Pancreas (tissue), 10 donors: Measurements from ENCODE around the gene AFF1. TPM values are rescaled to one million over a fixed set of nuclear protein-coding genes. Genes with fewer than 3 reads are reported as not detected.

Source experiments
- ATAC-seq, 4 donors: fragments of 200-7000 bp; cut with Tn5 transposase; one replicate each; pipeline versions ENCODE4 v1.8.0 to v1.9.1; 2020; ENCODE audit warnings: mild to moderate bottlenecking in 4 of 4, moderate library complexity in 4 of 4
- DNase-seq, 6 donors: peaks; one replicate each; pipeline ENCODE4 v3.0.0-alpha.2; 2020
- FAIRE-seq: peaks from 2 replicates; lab custom pipeline; 2012; peaks lifted over from hg19 to GRCh38; lab: Jason Lieb, UNC
- H3K27ac ChIP-seq, 4 donors: fragments of 200-600 bp; sonication (generic); 1 replicate in 3 of 4; 2 replicates in 1 of 4; pipeline versions ENCODE4 v1.5.0 to v1.8.0; 2020
- H3K27me3 ChIP-seq, 4 donors: fragments of 200-600 bp; one replicate each; pipeline ENCODE4 v1.8.0; 2021
- H3K36me3 ChIP-seq, 3 donors: fragments of 200-600 bp; sonication (generic) in 1 of 3; one replicate each; pipeline versions ENCODE4 v1.5.0 to v1.8.0; 2020 to 2021
- H3K4me1 ChIP-seq, 3 donors: fragments of 200-600 bp; one replicate each; pipeline ENCODE4 v1.8.0; 2021
- H3K4me3 ChIP-seq, 4 donors: fragments of 200-600 bp; sonication (generic) in 2 of 4; one replicate each; pipeline versions ENCODE4 v1.5.0 to v1.8.0; 2020 to 2021
- H3K9me3 ChIP-seq, 4 donors: fragments of 200-600 bp; one replicate each; pipeline ENCODE4 v1.8.0; 2021
- WGBS, 2 donors: extraction: QIAGEN DNeasy Blood & Tissue Kit; methylation state at CpG; one replicate each; pipeline ENCODE4 v1.1.7; 2013; 5-methylcytosine and 5-hydroxymethylcytosine counted together
- intact Hi-C, 3 donors: fragments of 100-400 bp; cut with DNase I; formaldehyde crosslinking; loops; one replicate each; pipeline versions ENCODE4 v1.11.1 to v1.14.2; 2022
- polyA plus RNA-seq, 2 donors: library from polyadenylated mRNA; stranded (reverse); fragments of 200-250 nt; gene quantifications; one replicate each; pipeline ENCODE4 v1.2.3, GENCODE V29; 2013
- total RNA-seq, 6 donors: library from RNA; stranded (reverse); fragmentation: NEBNext Ultra II Directional in 4 of 6; extraction: Animal tissue kit (Norgen Biotek cat#: 25700) in 4 of 6; gene quantifications; one replicate each; pipeline versions ENCODE4 v1.2.1 to v1.2.4, GENCODE V29; 2021 to 2023
- TF ChIP-seq, protein P1 (sequence below), 4 donors: fragments of 200-600 bp; sonication (generic) in 3 of 4; IDR thresholded peaks; one replicate each; pipeline versions ENCODE4 v1.5.0 to v1.8.0; 2021; ENCODE audit warnings: antibody characterized with exemption in 4 of 4
- donor health status: healthy with polysubstance abuse.
- donor health status: DM: no; HTN: no; CAD: no; lungs with moderate emphysema.
- donor health status: DM: no; HTN: no; CAD: no.
- donor health status: control.
- donor health status: control.
- donor health status: Bipolar disorder and iron deficiency.
- donor health status: DM: yes; HTN: yes; CAD: no.
- donor health status: DM: no; HTN: no; CAD: no.
- donor health status: DM: no; HTN: no; CAD: no.
- donor health status: DM: yes; HTN: yes; CAD: no.

AFF1 gene
- total and polyA plus RNA-seq, 8 donors, result 11.8 to 62.0 (median 40.4) TPM

DNA sequence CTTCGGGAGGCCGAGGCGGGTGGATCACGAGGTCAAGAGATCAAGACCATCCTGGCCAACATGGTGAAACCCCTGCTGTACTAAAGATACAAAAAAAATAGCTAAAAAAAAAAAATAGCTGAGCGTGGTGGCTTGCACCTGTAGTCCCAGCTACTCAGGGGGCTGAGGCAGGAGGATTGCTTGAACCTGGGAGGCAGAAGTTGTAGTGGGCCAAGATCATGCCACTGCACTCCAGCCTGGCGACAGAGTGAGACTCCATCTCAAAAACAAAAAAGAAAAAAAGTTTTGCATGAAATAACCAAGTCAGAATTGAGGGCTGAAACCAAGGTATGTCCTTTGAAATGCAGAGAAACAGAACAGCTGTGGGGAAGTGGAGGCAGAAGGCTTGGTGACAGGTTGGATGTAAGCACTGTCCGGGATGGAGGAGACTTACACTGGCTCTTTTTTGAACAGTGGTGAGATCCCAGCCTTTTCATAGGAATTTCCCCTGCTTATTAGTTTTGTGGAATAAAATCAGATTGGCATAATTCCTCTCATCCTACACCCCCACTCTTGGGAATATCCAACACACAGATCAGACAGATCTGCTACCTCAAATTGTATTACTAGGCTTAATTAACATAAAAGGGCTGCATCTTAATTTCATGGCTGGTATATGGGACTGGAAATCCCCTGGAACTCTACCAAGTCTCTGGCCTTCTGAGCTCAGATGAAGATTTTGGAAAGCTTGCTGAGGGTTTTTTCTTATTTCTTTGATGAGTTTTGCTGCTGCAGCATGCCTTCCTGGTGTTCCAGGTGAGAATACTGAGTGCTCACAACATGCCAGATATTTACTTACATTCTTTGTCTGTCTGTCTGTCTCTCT lies 23.8 kb upstream of the AFF1 start:
- H3K27me3 ChIP-seq, result no peaks in the 10 kb centered on the region
- WGBS, 2 donors, result 92 to 94% methylated on average over 7 of the region's 7 CpGs
- DNase-seq (no peak), ATAC-seq (peak in 1 of 4 donors; percentile 23), FAIRE-seq (no peak)
- intact Hi-C loops, result no loop called here
- H3K9me3 ChIP-seq, result no peaks in the 10 kb centered on the region
- no peak overlapping the region for H3K4me3 ChIP-seq
- peaks cover 0 to 13% (median 0%) of the 10 kb centered on the region in 3 donors for H3K4me1 ChIP-seq
- no peak overlapping the region for H3K27ac ChIP-seq
- H3K36me3 ChIP-seq, result no peaks in the 10 kb centered on the region
- TF ChIP-seq, protein P1, sequence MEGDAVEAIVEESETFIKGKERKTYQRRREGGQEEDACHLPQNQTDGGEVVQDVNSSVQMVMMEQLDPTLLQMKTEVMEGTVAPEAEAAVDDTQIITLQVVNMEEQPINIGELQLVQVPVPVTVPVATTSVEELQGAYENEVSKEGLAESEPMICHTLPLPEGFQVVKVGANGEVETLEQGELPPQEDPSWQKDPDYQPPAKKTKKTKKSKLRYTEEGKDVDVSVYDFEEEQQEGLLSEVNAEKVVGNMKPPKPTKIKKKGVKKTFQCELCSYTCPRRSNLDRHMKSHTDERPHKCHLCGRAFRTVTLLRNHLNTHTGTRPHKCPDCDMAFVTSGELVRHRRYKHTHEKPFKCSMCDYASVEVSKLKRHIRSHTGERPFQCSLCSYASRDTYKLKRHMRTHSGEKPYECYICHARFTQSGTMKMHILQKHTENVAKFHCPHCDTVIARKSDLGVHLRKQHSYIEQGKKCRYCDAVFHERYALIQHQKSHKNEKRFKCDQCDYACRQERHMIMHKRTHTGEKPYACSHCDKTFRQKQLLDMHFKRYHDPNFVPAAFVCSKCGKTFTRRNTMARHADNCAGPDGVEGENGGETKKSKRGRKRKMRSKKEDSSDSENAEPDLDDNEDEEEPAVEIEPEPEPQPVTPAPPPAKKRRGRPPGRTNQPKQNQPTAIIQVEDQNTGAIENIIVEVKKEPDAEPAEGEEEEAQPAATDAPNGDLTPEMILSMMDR (IDR thresholded peaks at IDR 0.05), result no peak

DNA sequence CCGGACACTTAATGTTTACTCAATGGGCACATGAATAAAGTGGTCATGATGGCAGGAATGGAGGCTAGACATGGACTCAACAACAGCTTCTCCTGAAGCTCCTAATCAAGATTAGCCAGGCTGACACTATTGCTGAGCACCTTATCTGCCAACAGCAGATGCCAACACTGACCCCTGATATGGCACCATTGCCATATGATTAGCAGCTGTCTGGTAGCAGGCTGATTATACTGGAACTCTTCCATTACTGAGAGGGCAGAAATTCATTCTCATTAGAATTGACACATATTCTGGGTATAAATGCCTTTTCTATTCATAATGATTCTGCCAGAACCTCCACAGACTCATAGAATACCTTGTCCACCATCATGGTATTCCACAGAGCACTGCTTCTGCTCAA lies 18.4 kb upstream of the AFF1 start:
- H3K4me1 ChIP-seq, result no peaks in the 10 kb centered on the region
- no peak for ATAC-seq
- DNase-seq, result no peak
- no peak for FAIRE-seq
- no peak overlapping the region for H3K4me3 ChIP-seq
- H3K9me3 ChIP-seq, result no peaks in the 10 kb centered on the region
- H3K36me3 ChIP-seq, result no peaks in the 10 kb centered on the region
- H3K27ac ChIP-seq, result no peak overlapping the region
- no peaks in the 10 kb centered on the region for H3K27me3 ChIP-seq
- WGBS, 2 donors, result 0 to 96% methylated on average over 1 of the region's 1 CpG
- TF ChIP-seq, protein P1 (IDR thresholded peaks at IDR 0.05), result no peak
- intact Hi-C loops, result no loop called here

DNA sequence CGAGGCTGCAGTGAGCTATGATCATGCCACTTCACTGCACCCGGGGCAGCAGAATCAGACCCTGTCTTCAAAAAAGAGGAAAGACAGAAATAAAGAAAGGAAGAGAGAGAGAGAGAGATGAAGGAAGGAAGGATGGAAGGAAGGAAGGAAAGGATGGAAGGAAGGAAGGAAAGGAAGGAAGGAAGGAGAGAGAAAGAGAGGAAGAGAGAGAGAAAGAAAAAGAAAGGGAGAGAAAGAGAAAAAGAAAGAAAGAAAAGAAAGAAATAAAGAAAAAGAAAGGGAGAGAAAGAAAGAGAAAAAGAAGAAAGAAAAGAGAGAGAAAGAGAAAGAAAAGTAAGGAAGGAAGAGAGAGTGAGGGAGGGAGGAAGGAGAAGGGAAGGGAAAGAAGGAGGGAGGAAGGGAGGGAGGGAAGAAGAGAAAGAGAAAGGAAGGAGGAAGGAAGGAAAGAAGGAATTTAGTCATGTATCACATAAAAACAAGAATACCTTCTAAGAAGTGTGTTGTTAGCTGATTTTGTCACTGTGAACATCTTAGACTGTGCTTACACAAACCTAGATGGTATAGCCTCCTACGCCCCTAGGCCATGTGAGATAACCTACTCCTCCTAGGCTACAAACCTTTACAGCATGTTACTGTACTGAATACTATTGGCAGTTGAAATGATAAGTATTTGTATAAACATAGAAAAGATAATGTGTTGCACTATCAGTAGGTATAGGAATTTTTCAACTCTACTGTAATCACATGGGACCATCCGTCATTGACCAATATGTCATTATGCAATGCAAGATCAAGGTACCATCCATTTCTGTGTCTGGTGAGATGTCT lies 17.4 kb upstream of the AFF1 start:
- H3K4me3 ChIP-seq, result no peak overlapping the region
- no peaks in the 10 kb centered on the region for H3K4me1 ChIP-seq
- TF ChIP-seq, protein P1 (IDR thresholded peaks at IDR 0.05), result no peak
- no peaks in the 10 kb centered on the region for H3K27me3 ChIP-seq
- H3K36me3 ChIP-seq, result no peaks in the 10 kb centered on the region
- no peak overlapping the region for H3K27ac ChIP-seq
- FAIRE-seq (no peak), ATAC-seq (no peak), DNase-seq (no peak)
- intact Hi-C loops, result no loop called here
- WGBS, 2 donors, result 95 to 97% methylated on average over 4 of the region's 4 CpGs
- H3K9me3 ChIP-seq, result no peaks in the 10 kb centered on the region

DNA sequence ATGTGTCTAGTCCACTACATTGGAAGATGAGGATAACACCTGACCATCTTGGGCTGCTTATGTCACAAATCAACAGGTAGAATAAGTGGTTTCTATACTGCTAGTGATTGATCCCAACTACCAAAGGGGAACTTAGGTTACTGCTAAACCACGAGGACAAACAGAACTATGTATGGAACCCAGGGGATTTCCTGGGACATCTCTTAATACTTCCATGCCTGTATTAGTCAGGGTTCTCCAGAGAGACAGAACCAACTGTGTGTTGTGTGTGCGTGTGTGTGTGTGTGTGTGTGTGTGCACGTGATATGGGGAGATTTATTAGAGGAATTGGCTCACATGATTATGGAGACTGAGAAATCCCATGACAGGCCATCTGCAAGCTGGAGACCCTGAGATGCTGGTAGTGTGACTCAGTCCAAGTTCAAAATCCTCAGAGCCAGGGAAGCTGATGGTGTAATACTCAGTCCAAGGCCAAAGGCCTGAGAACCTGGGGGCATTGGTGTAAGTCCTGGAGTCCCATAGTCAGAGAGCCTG lies 16.2 kb upstream of the AFF1 start:
- Histone ChIP-seq H3K27me3 (no peaks in the 10 kb centered on the region), H3K9me3 (no peaks in the 10 kb centered on the region), H3K27ac (no peak overlapping the region), H3K36me3 (no peaks in the 10 kb centered on the region), H3K4me3 (no peak overlapping the region), H3K4me1 (no peaks in the 10 kb centered on the region)
- ATAC-seq (peak in 2 of 4 donors; percentile 39 to 47), FAIRE-seq (no peak), DNase-seq (no peak)
- 46 to 64% methylated on average over 3 of the region's 3 CpGs for WGBS, 2 donors
- TF ChIP-seq, protein P1 (IDR thresholded peaks at IDR 0.05), result no peak
- intact Hi-C loops, result no loop called here
